GM23338 (cell line): Measurements from ENCODE around the gene IFNA5.

Experiments
- CTCF ChIP-seq, 2 experiments: fragments of 200-600 bp in 1 of 2; sonication (generic) in 1 of 2; conservative IDR thresholded peaks; 2 replicates each; pipeline versions ENCODE4 v1.5.1 to v1.6.1; 2016 to 2017; ENCODE audit warnings: antibody characterized with exemption in 2 of 2, low read depth in 2 of 2, mild to moderate bottlenecking in 2 of 2, moderate library complexity in 1 of 2
- ETS1 ChIP-seq: IDR thresholded peaks from 2 replicates; pipeline ENCODE4 v1.6.1; 2016; ENCODE audit warnings: antibody characterized with exemption
- EZH2 ChIP-seq: fragments of 200-600 bp; sonication (generic); IDR thresholded peaks from one replicate; pipeline ENCODE4 v1.8.0; 2017; ENCODE audit warnings: antibody characterized with exemption, mild to moderate bottlenecking, low read depth; ENCODE audit not compliant: unreplicated experiment
- EZH2phosphoT487 ChIP-seq: fragments of 200-600 bp; sonication (generic); IDR thresholded peaks from one replicate; pipeline ENCODE4 v1.8.1; 2018; ENCODE audit warnings: antibody characterized with exemption; ENCODE audit not compliant: unreplicated experiment
- POLR2AphosphoS5 ChIP-seq: IDR thresholded peaks from 2 replicates; pipeline ENCODE4 v1.6.1; 2016; ENCODE audit warnings: antibody characterized with exemption, low read depth
- TF ChIP-seq, protein P1 (sequence below): IDR thresholded peaks from one replicate; pipeline ENCODE4 v1.6.1; 2018; ENCODE audit warnings: antibody characterized with exemption; ENCODE audit not compliant: unreplicated experiment

DNA sequence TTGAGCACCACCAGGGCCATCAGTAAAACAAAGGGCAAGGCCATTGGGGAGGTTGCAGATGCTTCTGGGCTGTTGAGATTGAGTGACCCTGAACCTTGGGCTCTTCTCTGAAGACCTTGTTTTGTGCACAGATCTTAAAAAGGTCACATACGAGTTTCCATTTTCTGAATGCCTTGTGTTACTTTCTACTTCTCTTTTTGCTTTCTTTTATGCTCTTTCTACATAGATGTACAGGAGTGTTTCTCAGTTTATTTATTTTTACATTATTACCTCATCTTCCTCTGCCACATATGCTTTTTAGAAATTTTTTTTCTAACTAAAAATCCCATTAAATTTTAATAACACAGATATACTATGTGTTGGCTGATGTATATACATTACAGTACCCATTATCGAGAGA lies at the start of gene IFNA5:
- TF ChIP-seq EZH2phosphoT487 (no peak), CTCF (conservative IDR thresholded peaks at IDR 0.05; ENCODE audit: low read depth in 2 of 2) (no peak), POLR2AphosphoS5 (no peak), EZH2 (no peak), ETS1 (no peak)
- TF ChIP-seq, protein P1, sequence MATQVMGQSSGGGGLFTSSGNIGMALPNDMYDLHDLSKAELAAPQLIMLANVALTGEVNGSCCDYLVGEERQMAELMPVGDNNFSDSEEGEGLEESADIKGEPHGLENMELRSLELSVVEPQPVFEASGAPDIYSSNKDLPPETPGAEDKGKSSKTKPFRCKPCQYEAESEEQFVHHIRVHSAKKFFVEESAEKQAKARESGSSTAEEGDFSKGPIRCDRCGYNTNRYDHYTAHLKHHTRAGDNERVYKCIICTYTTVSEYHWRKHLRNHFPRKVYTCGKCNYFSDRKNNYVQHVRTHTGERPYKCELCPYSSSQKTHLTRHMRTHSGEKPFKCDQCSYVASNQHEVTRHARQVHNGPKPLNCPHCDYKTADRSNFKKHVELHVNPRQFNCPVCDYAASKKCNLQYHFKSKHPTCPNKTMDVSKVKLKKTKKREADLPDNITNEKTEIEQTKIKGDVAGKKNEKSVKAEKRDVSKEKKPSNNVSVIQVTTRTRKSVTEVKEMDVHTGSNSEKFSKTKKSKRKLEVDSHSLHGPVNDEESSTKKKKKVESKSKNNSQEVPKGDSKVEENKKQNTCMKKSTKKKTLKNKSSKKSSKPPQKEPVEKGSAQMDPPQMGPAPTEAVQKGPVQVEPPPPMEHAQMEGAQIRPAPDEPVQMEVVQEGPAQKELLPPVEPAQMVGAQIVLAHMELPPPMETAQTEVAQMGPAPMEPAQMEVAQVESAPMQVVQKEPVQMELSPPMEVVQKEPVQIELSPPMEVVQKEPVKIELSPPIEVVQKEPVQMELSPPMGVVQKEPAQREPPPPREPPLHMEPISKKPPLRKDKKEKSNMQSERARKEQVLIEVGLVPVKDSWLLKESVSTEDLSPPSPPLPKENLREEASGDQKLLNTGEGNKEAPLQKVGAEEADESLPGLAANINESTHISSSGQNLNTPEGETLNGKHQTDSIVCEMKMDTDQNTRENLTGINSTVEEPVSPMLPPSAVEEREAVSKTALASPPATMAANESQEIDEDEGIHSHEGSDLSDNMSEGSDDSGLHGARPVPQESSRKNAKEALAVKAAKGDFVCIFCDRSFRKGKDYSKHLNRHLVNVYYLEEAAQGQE = no peak
